Caco-2 (cell line): ENCODE data around the gene MLLT10. TPM values are rescaled to one million over a fixed set of nuclear protein-coding genes. Genes with fewer than 3 reads are reported as not detected.
A peak's percentile ranks its signal among the peaks of the same experiment; 100 is the strongest.

Experiments
- BruUV-seq: library from RNA; stranded (reverse); fragments of 400-500 nt; replicated peaks from 2 replicates; lab custom pipeline; 2021; lab: Mats Ljungman, UMichigan
- CTCF ChIA-PET: fragments of 300-600 bp; sonication (Branson Sonifier 250); formaldehyde crosslinking; loops from one replicate; lab custom pipeline; 2022; ENCODE audit warnings: antibody characterized with exemption; lab: Charles Lee
- POLR2A ChIA-PET: fragments of 300-600 bp; sonication (Branson Sonifier 250); formaldehyde crosslinking; loops from one replicate; lab custom pipeline; 2022; ENCODE audit warnings: antibody characterized with exemption; lab: Charles Lee
- DNase-seq, 2 experiments: peaks; one replicate each; pipeline versions ENCODE4 v3.0.0 to v3.0.0-alpha.2; 2020 to 2022
- H3K27me3 ChIP-seq: replicated peaks from 2 replicates; pipeline ENCODE4 v1.6.0; 2011; ENCODE audit warnings: low read length; ENCODE audit not compliant: control insufficient read depth, insufficient read depth
- H3K36me3 ChIP-seq: 2 replicates; pipeline ENCODE4 v1.5.1; 2011; ENCODE audit warnings: low read length; ENCODE audit not compliant: control insufficient read depth, insufficient read depth
- H3K4me1 ChIP-seq: fragments of 250-450 bp; sonication (Bioruptor Pico); 2 replicates; pipeline ENCODE4 v1.5.1; 2020; ENCODE audit warnings: mild to moderate bottlenecking
- H3K4me3 ChIP-seq: 2 replicates; pipeline ENCODE4 v1.5.1; 2011; ENCODE audit warnings: low read depth, mild to moderate bottlenecking, control low read depth, low read length
- H3K9me3 ChIP-seq: fragments of 250-450 bp; sonication (Bioruptor Pico); 2 replicates; pipeline ENCODE4 v1.5.1; 2020; ENCODE audit warnings: mild to moderate bottlenecking, moderate library complexity
- H3K27ac Mint-ChIP-seq: one replicate; pipeline ENCODE4 v1.8.0; 2022; ENCODE audit warnings: mixed read lengths; ENCODE audit not compliant: unreplicated experiment
- H3K27me3 Mint-ChIP-seq: one replicate; pipeline ENCODE4 v1.8.0; 2022; ENCODE audit warnings: mixed read lengths; ENCODE audit not compliant: insufficient read depth, unreplicated experiment
- H3K36me3 Mint-ChIP-seq: one replicate; pipeline ENCODE4 v1.8.0; 2022; ENCODE audit warnings: mild to moderate bottlenecking, mixed read lengths; ENCODE audit not compliant: insufficient read depth, unreplicated experiment
- H3K4me1 Mint-ChIP-seq: one replicate; pipeline ENCODE4 v1.8.0; 2022; ENCODE audit warnings: low read depth, mixed read lengths; ENCODE audit not compliant: unreplicated experiment
- H3K4me3 Mint-ChIP-seq: one replicate; pipeline ENCODE4 v1.8.0; 2022; ENCODE audit warnings: mild to moderate bottlenecking, moderate library complexity, mixed read lengths; ENCODE audit not compliant: unreplicated experiment
- H3K9me3 Mint-ChIP-seq: one replicate; pipeline ENCODE4 v1.8.0; 2022; ENCODE audit warnings: mixed read lengths; ENCODE audit not compliant: unreplicated experiment
- intact Hi-C: fragments of 100-400 bp; cut with micrococcal nuclease; formaldehyde crosslinking; loops from one replicate; pipeline ENCODE4 v1.10.0; 2022; ENCODE audit not compliant: unreplicated experiment
- total RNA-seq: library from RNA; stranded (reverse); gene quantifications from 2 replicates; pipeline ENCODE4 v1.2.3, GENCODE V29; 2022
- TF ChIP-seq, protein P1 (sequence below), 2 experiments: fragments of 200-600 bp in 1 of 2; IDR thresholded peaks; 1 replicate in 1 of 2; 2 replicates in 1 of 2; pipeline versions ENCODE4 v1.5.1 to v1.8.0; 2011 to 2022; ENCODE audit warnings: antibody characterized with exemption in 1 of 2, control low read depth in 1 of 2, inconsistent platforms in 1 of 2, low read depth in 1 of 2, low read length in 1 of 2, mild to moderate bottlenecking in 1 of 2, moderate library complexity in 1 of 2; ENCODE audit not compliant: insufficient read depth in 1 of 2, severe bottlenecking in 1 of 2, unreplicated experiment in 1 of 2

MLLT10 gene
- total RNA-seq, 1 experiment from 2014 or later = 84.3 TPM

DNA sequence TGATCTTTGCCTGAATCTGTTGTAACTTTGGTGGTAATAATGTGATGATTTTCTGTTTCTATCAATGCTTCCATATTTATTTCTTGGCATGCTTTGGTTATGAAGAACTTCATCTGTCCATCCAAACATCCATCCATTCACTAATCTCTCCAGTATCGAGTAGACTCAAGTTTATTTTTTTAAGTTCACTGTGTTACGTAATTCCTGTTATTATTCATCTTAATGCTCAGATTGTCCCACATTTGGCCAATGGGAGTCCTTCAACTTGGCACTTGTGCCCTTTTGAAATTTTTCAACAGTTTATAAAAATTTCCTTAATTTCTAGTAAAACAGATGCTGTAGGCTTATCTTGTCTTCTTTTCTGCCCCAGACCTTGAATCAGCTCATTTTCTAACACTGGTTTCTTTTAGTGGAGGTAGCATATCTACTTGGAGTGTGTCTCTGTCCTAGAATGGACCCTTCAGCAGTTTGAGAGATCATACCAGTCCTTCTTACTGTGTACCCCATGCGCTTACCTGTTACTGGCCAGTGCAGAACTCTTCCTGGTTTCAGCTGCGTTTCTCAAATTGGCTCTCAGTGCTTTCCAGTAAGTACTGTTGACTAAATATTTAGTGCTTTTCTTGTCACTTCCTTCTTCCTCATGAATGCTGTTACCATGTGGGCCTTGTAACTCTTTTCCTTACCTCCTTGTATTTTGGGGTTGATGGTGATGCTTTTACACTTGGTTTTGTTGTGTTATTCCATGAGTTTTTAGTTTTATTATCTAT is 100.8 kb downstream of the MLLT10 start:
- no peak overlapping the region for H3K27ac Mint-ChIP-seq
- Histone ChIP-seq H3K4me3 (no peak overlapping the region), H3K4me1 (peaks cover 10% of the 10 kb centered on the region; the same call in 1 of the 2 replicates), H3K9me3 (no peaks in the 10 kb centered on the region), H3K27me3 (no peaks in the 10 kb centered on the region), H3K36me3 (no peaks in the 10 kb centered on the region)
- peaks cover 28% of the 10 kb centered on the region for H3K4me1 Mint-ChIP-seq
- TF ChIP-seq, protein P1, sequence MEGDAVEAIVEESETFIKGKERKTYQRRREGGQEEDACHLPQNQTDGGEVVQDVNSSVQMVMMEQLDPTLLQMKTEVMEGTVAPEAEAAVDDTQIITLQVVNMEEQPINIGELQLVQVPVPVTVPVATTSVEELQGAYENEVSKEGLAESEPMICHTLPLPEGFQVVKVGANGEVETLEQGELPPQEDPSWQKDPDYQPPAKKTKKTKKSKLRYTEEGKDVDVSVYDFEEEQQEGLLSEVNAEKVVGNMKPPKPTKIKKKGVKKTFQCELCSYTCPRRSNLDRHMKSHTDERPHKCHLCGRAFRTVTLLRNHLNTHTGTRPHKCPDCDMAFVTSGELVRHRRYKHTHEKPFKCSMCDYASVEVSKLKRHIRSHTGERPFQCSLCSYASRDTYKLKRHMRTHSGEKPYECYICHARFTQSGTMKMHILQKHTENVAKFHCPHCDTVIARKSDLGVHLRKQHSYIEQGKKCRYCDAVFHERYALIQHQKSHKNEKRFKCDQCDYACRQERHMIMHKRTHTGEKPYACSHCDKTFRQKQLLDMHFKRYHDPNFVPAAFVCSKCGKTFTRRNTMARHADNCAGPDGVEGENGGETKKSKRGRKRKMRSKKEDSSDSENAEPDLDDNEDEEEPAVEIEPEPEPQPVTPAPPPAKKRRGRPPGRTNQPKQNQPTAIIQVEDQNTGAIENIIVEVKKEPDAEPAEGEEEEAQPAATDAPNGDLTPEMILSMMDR (IDR thresholded peaks at IDR 0.05; ENCODE audit: insufficient read depth in 1 of 2, low read depth in 1 of 2, low read length in 1 of 2, severe bottlenecking in 1 of 2, unreplicated experiment in 1 of 2) = no peak
- no peaks in the 10 kb centered on the region for H3K27me3 Mint-ChIP-seq
- no peak for DNase-seq
- ChIA-PET CTCF (no interaction called here), POLR2A (interaction anchor here (0.5 kb wide), 1 partner anchor 724 kb away, joined by 3 read pairs; no protein-coding TSS in a partner anchor)
- no TSS peak for BruUV-seq
- peaks cover 59% of the 10 kb centered on the region for H3K36me3 Mint-ChIP-seq
- no peak overlapping the region for H3K4me3 Mint-ChIP-seq
- intact Hi-C loops = loop anchor here (10.0 kb wide), 2 partner anchors 320 to 360 kb away; no protein-coding TSS in a partner anchor
- H3K9me3 Mint-ChIP-seq = no peaks in the 10 kb centered on the region

- Mint-ChIP-seq H3K4me3 (no peak overlapping the region), H3K4me1 (peaks cover 28% of the 10 kb centered on the region), H3K36me3 (peaks cover 54% of the 10 kb centered on the region), H3K27me3 (no peaks in the 10 kb centered on the region), H3K9me3 (no peaks in the 10 kb centered on the region), H3K27ac (peak overlapping the region; percentile 43)
- ChIA-PET CTCF (interaction anchor here (0.6 to 1.6 kb wide), 3 partner anchors 9 to 94 kb away, joined by 3 to 4 read pairs (median 4); no protein-coding TSS in a partner anchor), POLR2A (no interaction called here)
- TF ChIP-seq, protein P1 (IDR thresholded peaks at IDR 0.05; ENCODE audit: insufficient read depth in 1 of 2, low read depth in 1 of 2, low read length in 1 of 2, severe bottlenecking in 1 of 2, unreplicated experiment in 1 of 2) = no peak
- BruUV-seq = no TSS peak
- H3K27me3 ChIP-seq = no peaks in the 10 kb centered on the region
- intact Hi-C loops = loop anchor here (10.0 kb wide), 2 partner anchors 317 to 363 kb away; no protein-coding TSS in a partner anchor
- H3K36me3 ChIP-seq = no peaks in the 10 kb centered on the region
- H3K4me1 ChIP-seq = peaks cover 10% of the 10 kb centered on the region; the same call in 1 of the 2 replicates
- H3K4me3 ChIP-seq = no peak overlapping the region
- H3K9me3 ChIP-seq = no peaks in the 10 kb centered on the region
- no peak for DNase-seq
These were observed 103.8 kb downstream of the MLLT10 start for GRCh38 chr10:21637795-21638194.

DNA sequence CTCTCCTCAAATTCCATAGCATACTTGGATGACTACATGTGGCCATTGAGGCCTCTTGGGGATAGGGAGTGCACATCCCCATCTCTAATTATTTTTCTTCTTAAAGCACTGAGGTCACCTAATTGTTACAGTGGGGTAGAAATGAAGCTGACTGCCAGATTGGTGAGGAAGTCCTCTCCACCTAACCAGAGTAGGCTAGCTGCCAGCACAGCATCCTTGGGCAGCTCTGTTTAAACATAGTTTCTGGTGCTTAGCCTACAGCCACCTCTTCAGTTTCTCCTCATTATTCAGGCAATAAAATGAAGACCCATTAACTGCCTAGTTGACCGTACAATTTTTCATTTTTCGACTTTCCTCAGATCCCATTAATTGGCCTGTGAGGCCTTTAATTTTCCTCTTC is 104.6 kb downstream of the MLLT10 start:
- DNase-seq = no peak
- TF ChIP-seq, protein P1 (IDR thresholded peaks at IDR 0.05; ENCODE audit: insufficient read depth in 1 of 2, low read depth in 1 of 2, low read length in 1 of 2, severe bottlenecking in 1 of 2, unreplicated experiment in 1 of 2) = no peak
- Histone ChIP-seq H3K4me3 (no peak overlapping the region), H3K9me3 (no peaks in the 10 kb centered on the region), H3K27me3 (no peaks in the 10 kb centered on the region), H3K4me1 (peaks cover 10% of the 10 kb centered on the region; the same call in 1 of the 2 replicates), H3K36me3 (no peaks in the 10 kb centered on the region)
- intact Hi-C loops = loop anchor here (10.0 kb wide), 2 partner anchors 316 to 364 kb away; no protein-coding TSS in a partner anchor
- no peak overlapping the region for H3K4me3 Mint-ChIP-seq
- no TSS peak for BruUV-seq
- peaks cover 31% of the 10 kb centered on the region for H3K4me1 Mint-ChIP-seq
- no peaks in the 10 kb centered on the region for H3K9me3 Mint-ChIP-seq
- no peaks in the 10 kb centered on the region for H3K27me3 Mint-ChIP-seq
- no peak overlapping the region for H3K27ac Mint-ChIP-seq
- peaks cover 54% of the 10 kb centered on the region for H3K36me3 Mint-ChIP-seq
- ChIA-PET POLR2A (no interaction called here), CTCF (interaction anchor here (1.0 to 1.6 kb wide), 2 partner anchors 12 to 86 kb away, joined by 3 to 4 read pairs; no protein-coding TSS in a partner anchor)
